H1 (cell line): ENCODE measurements around the gene IPO9. TPM values are rescaled to one million over a fixed set of nuclear protein-coding genes. Genes with fewer than 3 reads are reported as not detected.

Source experiments
- CTCF ChIA-PET: fragments of 300-600 bp; sonication (Branson Sonifier 250); formaldehyde crosslinking; loops from one replicate; lab custom pipeline; 2021; ENCODE audit not compliant: partially characterized antibody; lab: Charles Lee
- POLR2A ChIA-PET: fragments of 300-600 bp; sonication (Branson Sonifier 250); formaldehyde crosslinking; loops from one replicate; lab custom pipeline; 2021; ENCODE audit warnings: inconsistent platforms; ENCODE audit not compliant: partially characterized antibody; lab: Charles Lee
- DNase-seq, 2 experiments: peaks; one replicate each; pipeline versions ENCODE4 v3.0.0 to v3.0.0-alpha.2; 2010 to 2022; ENCODE audit warnings: low spot score in 2 of 2, low read depth in 1 of 2, mixed read lengths in 1 of 2
- FAIRE-seq: peaks from 2 replicates; lab custom pipeline; 2011; peaks lifted over from hg19 to GRCh38; lab: Jason Lieb, UNC
- H2AFZ ChIP-seq: 2 replicates; pipeline ENCODE4 v1.8.1; 2012; ENCODE audit warnings: low read length, inconsistent platforms
- H2AK5ac ChIP-seq: 2 replicates; pipeline ENCODE4 v1.6.1; 2013; ENCODE audit warnings: low read depth, low read length
- H2BK120ac ChIP-seq: replicated peaks from 2 replicates; pipeline ENCODE3; 2013; ENCODE audit warnings: low read depth, low read length, inconsistent platforms
- H2BK12ac ChIP-seq: 2 replicates; pipeline ENCODE4 v1.6.1; 2013; ENCODE audit warnings: low read depth, low read length
- H2BK15ac ChIP-seq: 2 replicates; pipeline ENCODE4 v1.6.1; 2013; ENCODE audit warnings: low read length
- H2BK20ac ChIP-seq: 2 replicates; pipeline ENCODE4 v1.6.1; 2013; ENCODE audit warnings: low read length
- H2BK5ac ChIP-seq: 2 replicates; pipeline ENCODE4 v1.6.1; 2013; ENCODE audit warnings: low read depth, low read length
- H3K14ac ChIP-seq: 2 replicates; pipeline ENCODE4 v1.6.1; 2013; ENCODE audit warnings: inconsistent platforms; ENCODE audit not compliant: insufficient read length
- H3K18ac ChIP-seq: 2 replicates; pipeline ENCODE4 v1.6.1; 2013; ENCODE audit warnings: low read length; ENCODE audit errors: extremely low read depth
- H3K23ac ChIP-seq: 2 replicates; pipeline ENCODE4 v1.6.1; 2013; ENCODE audit warnings: inconsistent platforms; ENCODE audit not compliant: insufficient read length
- H3K23me2 ChIP-seq: 2 replicates; pipeline ENCODE4 v1.6.1; 2013; ENCODE audit warnings: low read depth, low read length
- H3K27ac ChIP-seq: 2 replicates; pipeline ENCODE4 v1.6.1; 2011; ENCODE audit warnings: low read depth, low read length, inconsistent platforms
- H3K27me3 ChIP-seq, 4 experiments: replicated peaks in 1 of 4; 1 replicate in 1 of 4; 2 replicates in 3 of 4; pipeline versions ENCODE4 v1.6.1 to v1.8.1; 2011 to 2013; ENCODE audit warnings: low read length in 3 of 4, mild to moderate bottlenecking in 3 of 4, inconsistent platforms in 2 of 4, mixed read lengths in 2 of 4, moderate library complexity in 1 of 4; ENCODE audit not compliant: control insufficient read depth in 3 of 4, insufficient read depth in 3 of 4; ENCODE audit errors: extremely low read depth in 1 of 4
- H3K36me3 ChIP-seq, 4 experiments: 2 replicates each; pipeline versions ENCODE4 v1.6.1 to v1.8.1; 2011 to 2013; ENCODE audit warnings: mild to moderate bottlenecking in 4 of 4, low read length in 3 of 4, moderate library complexity in 2 of 4, control low read depth in 1 of 4, inconsistent platforms in 1 of 4; ENCODE audit not compliant: insufficient read depth in 4 of 4, control insufficient read depth in 2 of 4
- H3K4ac ChIP-seq: replicated peaks from 2 replicates; pipeline ENCODE3; 2013; ENCODE audit warnings: low read length, low read depth, mixed read lengths, inconsistent platforms; ENCODE audit not compliant: insufficient read length
- H3K4me1 ChIP-seq, 4 experiments: replicated peaks in 1 of 4; 1 replicate in 1 of 4; 2 replicates in 3 of 4; pipeline versions ENCODE4 v1.6.1 to v1.8.1; 2011 to 2013; ENCODE audit warnings: low read length in 3 of 4, inconsistent platforms in 2 of 4, mixed read lengths in 1 of 4; ENCODE audit not compliant: insufficient read depth in 4 of 4, control insufficient read depth in 3 of 4
- H3K4me2 ChIP-seq, 2 experiments: 2 replicates each; pipeline versions ENCODE4 v1.6.1 to v1.8.1; 2011 to 2013; ENCODE audit warnings: low read depth in 2 of 2, low read length in 2 of 2, control low read depth in 1 of 2, inconsistent platforms in 1 of 2, mild to moderate bottlenecking in 1 of 2; ENCODE audit not compliant: insufficient read depth in 1 of 2
- H3K4me3 ChIP-seq, 4 experiments: fragments of 200-600, 300-600 bp in 1 of 4; sonication (generic), shearing (Covaris generic), sonication (Bioruptor Twin) in 1 of 4; 2 replicates each; pipeline versions ENCODE4 v1.5.1 to v1.8.1; 2011 to 2016; ENCODE audit warnings: low read length in 4 of 4, low read depth in 3 of 4, control low read depth in 2 of 4, inconsistent platforms in 2 of 4, mild to moderate bottlenecking in 2 of 4, mixed read lengths in 1 of 4, moderate library complexity in 1 of 4; ENCODE audit not compliant: insufficient read depth in 2 of 4; ENCODE audit errors: extremely low read depth in 1 of 4
- H3K56ac ChIP-seq: replicated peaks from 2 replicates; pipeline ENCODE3; 2013; ENCODE audit warnings: low read depth, mild to moderate bottlenecking, mixed read lengths, low read length, inconsistent platforms; ENCODE audit not compliant: insufficient read length
- H3K79me1 ChIP-seq: 2 replicates; pipeline ENCODE4 v1.6.1; 2013; ENCODE audit warnings: low read depth, low read length, control low read depth
- H3K79me2 ChIP-seq, 2 experiments: 2 replicates each; pipeline versions ENCODE4 v1.6.1 to v1.8.1; 2012 to 2013; ENCODE audit warnings: low read length in 2 of 2, mild to moderate bottlenecking in 2 of 2, inconsistent platforms in 1 of 2; ENCODE audit not compliant: insufficient read depth in 2 of 2, control insufficient read depth in 1 of 2
- H3K9ac ChIP-seq, 4 experiments: replicated peaks in 1 of 4; 1 replicate in 1 of 4; 2 replicates in 3 of 4; pipeline versions ENCODE4 v1.6.1 to v1.8.1; 2011 to 2013; ENCODE audit warnings: low read depth in 3 of 4, low read length in 3 of 4, control low read depth in 2 of 4, mild to moderate bottlenecking in 2 of 4, moderate library complexity in 2 of 4, inconsistent platforms in 1 of 4; ENCODE audit errors: extremely low read depth in 1 of 4
- H3K9me3 ChIP-seq, 2 experiments: 2 replicates each; pipeline versions ENCODE4 v1.6.1 to v1.8.1; 2012 to 2013; ENCODE audit warnings: mild to moderate bottlenecking in 2 of 2, moderate library complexity in 2 of 2, control low read depth in 1 of 2, inconsistent platforms in 1 of 2, low read depth in 1 of 2, low read length in 1 of 2, mixed read lengths in 1 of 2; ENCODE audit not compliant: insufficient read depth in 2 of 2
- H4K20me1 ChIP-seq, 2 experiments: replicated peaks in 1 of 2; 2 replicates each; pipeline versions ENCODE3 to v1.8.1; 2011 to 2013; ENCODE audit warnings: inconsistent platforms in 2 of 2, low read length in 2 of 2, mild to moderate bottlenecking in 1 of 2; ENCODE audit not compliant: insufficient read depth in 2 of 2, control insufficient read depth in 1 of 2
- H4K5ac ChIP-seq: 2 replicates; pipeline ENCODE4 v1.6.1; 2013; ENCODE audit warnings: low read length, low read depth, mixed read lengths, inconsistent platforms; ENCODE audit not compliant: insufficient read length
- H4K8ac ChIP-seq: 2 replicates; pipeline ENCODE4 v1.8.0; 2013; ENCODE audit warnings: mild to moderate bottlenecking, moderate library complexity, low read length, inconsistent platforms; ENCODE audit not compliant: insufficient read depth; ENCODE audit errors: extremely low read depth
- H4K91ac ChIP-seq: replicated peaks from 2 replicates; pipeline ENCODE3; 2013; ENCODE audit warnings: low read length, mixed read lengths, inconsistent platforms; ENCODE audit not compliant: insufficient read length
- CHD2 ChIP-seq: IDR thresholded peaks from 2 replicates; pipeline ENCODE4 v1.6.1; 2012; ENCODE audit warnings: low read length, improper control_type of control experiment
- CREB1 ChIP-seq: IDR thresholded peaks from 2 replicates; pipeline ENCODE4 v1.6.1; 2012; ENCODE audit warnings: inconsistent platforms
- CTBP2 ChIP-seq: IDR thresholded peaks from 2 replicates; pipeline ENCODE4 v1.7.0; 2011; ENCODE audit warnings: borderline replicate concordance, mild to moderate bottlenecking, moderate library complexity, mixed read lengths, low read length; ENCODE audit not compliant: insufficient read depth, insufficient read length
- EZH2 ChIP-seq: fragments of 200-600 bp; sonication (generic); IDR thresholded peaks from 2 replicates; pipeline ENCODE4 v1.7.1; 2012; ENCODE audit warnings: low read depth, mild to moderate bottlenecking, moderate library complexity, low read length, inconsistent platforms; ENCODE audit not compliant: severe bottlenecking
- HDAC2 ChIP-seq, 2 experiments: fragments of 300-600 bp in 1 of 2; sonication (generic) in 1 of 2; IDR thresholded peaks; 2 replicates each; pipeline ENCODE4 v1.6.1; 2011 to 2012; ENCODE audit warnings: low read depth in 2 of 2, low read length in 2 of 2, mild to moderate bottlenecking in 2 of 2, moderate library complexity in 2 of 2, borderline replicate concordance in 1 of 2, inconsistent platforms in 1 of 2
- JUN ChIP-seq: IDR thresholded peaks from 2 replicates; pipeline ENCODE4 v1.6.1; 2011; ENCODE audit warnings: low read depth, mild to moderate bottlenecking, improper control_type of control experiment, low read length
- KDM1A ChIP-seq: fragments of 200-600, 300-600 bp; sonication (generic); IDR thresholded peaks from 2 replicates; pipeline ENCODE4 v1.7.1; 2016; ENCODE audit warnings: mild to moderate bottlenecking, low read length, borderline replicate concordance
- MAFK ChIP-seq: IDR thresholded peaks from 2 replicates; pipeline ENCODE4 v1.6.1; 2012; ENCODE audit warnings: low read depth, mild to moderate bottlenecking, improper control_type of control experiment, low read length
- RBBP5 ChIP-seq: IDR thresholded peaks from 2 replicates; pipeline ENCODE4 v1.7.1; 2012; ENCODE audit warnings: low read depth, mild to moderate bottlenecking, inconsistent platforms, low read length, moderate library complexity, borderline replicate concordance
- RFX5 ChIP-seq: IDR thresholded peaks from 2 replicates; pipeline ENCODE4 v1.6.1; 2011; ENCODE audit warnings: low read depth, low read length, improper control_type of control experiment, borderline replicate concordance
- SIRT6 ChIP-seq: IDR thresholded peaks from one replicate; pipeline ENCODE4 v1.7.1; 2012; ENCODE audit warnings: low read length, inconsistent platforms
- SP1 ChIP-seq: IDR thresholded peaks from 2 replicates; pipeline ENCODE4 v1.6.1; 2011; ENCODE audit warnings: low read depth, low read length
- WGBS, 2 experiments: shearing (Covaris generic) in 1 of 2; methylation state at CpG; one replicate each; pipeline versions ENCODE4 v1.1.6 to v1.1.7; 2013 to 2015; ENCODE audit warnings: low lambda C conversion rate in 2 of 2, mixed read lengths in 2 of 2, inconsistent platforms in 1 of 2, low coverage in 1 of 2, missing lambda C conversion rate in 1 of 2; ENCODE audit not compliant: insufficient replicate concordance in 2 of 2, insufficient coverage in 1 of 2, insufficient read length in 1 of 2; ENCODE audit errors: extremely low coverage in 1 of 2, missing lambda C conversion rate in 1 of 2; 5-methylcytosine and 5-hydroxymethylcytosine counted together
- polyA plus RNA-seq, 7 experiments: library from polyadenylated mRNA; depleted of rRNA in 3 of 7; stranded (reverse) in 5 of 7; unstranded in 2 of 7; fragments of >200 nt in 5 of 7; fragments of 200-250 nt in 2 of 7; gene quantifications; 1 replicate in 5 of 7; 2 replicates in 1 of 7; 4 replicates in 1 of 7; pipeline versions ENCODE4 v1.2.1 to v1.2.3, GENCODE V29; 2011 to 2013; ENCODE audit warnings: missing spikeins in 2 of 7, mixed read lengths in 2 of 7
- total RNA-seq: library from RNA; stranded (reverse); fragmentation: NEBNext Ultra II Directional; extraction: Animal tissue kit (Norgen Biotek cat#: 25700); gene quantifications from 2 replicates; pipeline ENCODE4 v1.2.1, GENCODE V29; 2021
- TF ChIP-seq, protein P1 (sequence below): IDR thresholded peaks from 2 replicates; pipeline ENCODE4 v1.6.1; 2011; ENCODE audit warnings: low read length, improper control_type of control experiment

IPO9 gene
- total and polyA plus RNA-seq, 2 of the 8 experiments (the other 6 are each of a cell fraction or from before 2014, with no cell fraction given) = 61.0 to 122 TPM

DNA sequence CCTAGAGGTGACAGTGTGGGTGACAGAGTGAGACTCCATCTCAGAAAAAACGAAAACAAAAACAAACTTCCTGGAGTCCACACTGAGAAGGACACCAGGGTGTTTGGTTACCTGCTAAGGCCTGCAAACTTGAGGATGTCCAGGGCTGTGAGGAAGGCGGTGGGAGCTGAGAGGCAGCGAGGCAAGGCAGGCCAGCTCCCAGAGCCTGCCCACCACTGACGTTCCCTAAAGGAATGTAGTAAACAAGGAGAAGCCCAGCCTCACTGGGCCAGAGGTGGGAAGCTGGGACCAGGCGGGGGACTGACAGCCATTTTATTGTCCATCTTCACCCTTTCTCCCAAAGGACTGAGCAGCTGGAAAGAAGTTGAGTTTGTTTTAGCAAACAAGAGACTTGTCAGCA, 83.9 kb downstream of the IPO9 start:
- Histone ChIP-seq H2BK5ac (no peak overlapping the region), H3K79me1 (no peaks in the 10 kb centered on the region), H3K23ac (no peak overlapping the region), H2AK5ac (no peak overlapping the region), H2BK12ac (no peak overlapping the region), H3K14ac (no peak overlapping the region), H3K9ac (no peak overlapping the region), H3K79me2 (no peaks in the 10 kb centered on the region), H3K4ac (no peak overlapping the region), H3K27ac (no peak overlapping the region), H4K8ac (no peak overlapping the region; the same call in 1 of the 2 replicates), H3K23me2 (no peaks in the 10 kb centered on the region), H4K91ac (no peak overlapping the region), H3K27me3 (no peaks in the 10 kb centered on the region; a peak in 1 of 7 replicates), H3K4me1 (peaks cover 0 to 4% (median 1%) of the 10 kb centered on the region in 4 experiments; a peak in 5 of 7 replicates), H2BK20ac (0 out of 2 replicates have a peak overlapping the region, but pooled peaks have one; percentile 18), H3K18ac (no peak overlapping the region), H3K9me3 (no peaks in the 10 kb centered on the region), H2BK15ac (peak overlapping the region; percentile 46; the same call in 1 of the 2 replicates), H2BK120ac (no peak overlapping the region), H3K56ac (no peak overlapping the region), H3K4me3 (no peak overlapping the region), H4K5ac (no peak overlapping the region), H3K4me2 (no peak overlapping the region), H3K36me3 (no peaks in the 10 kb centered on the region), H2AFZ (no peak overlapping the region), H4K20me1 (no peaks in the 10 kb centered on the region)
- POLR2A ChIA-PET = interaction anchor here (0.9 to 1.3 kb wide), 3 partner anchors 26 to 32 kb away, joined by 3 read pairs; no protein-coding TSS in a partner anchor
- DNase-seq = no peak
- 88% methylated on average over 5 of the region's 5 CpGs; no CpG with 5 or more reads in 1 of the 2 experiments for WGBS, 2 experiments
- FAIRE-seq = no peak
- CTCF ChIA-PET = interaction anchor here (0.7 to 12.4 kb wide), 8 partner anchors 10 to 164 kb away, joined by 3 to 147 read pairs (median 6); no protein-coding TSS in a partner anchor
- TF ChIP-seq MAFK (no peak), EZH2 (no peak), CHD2 (no peak), KDM1A (no peak), RBBP5 (no peak), RFX5 (no peak), SIRT6 (no peak), JUN (no peak), CREB1 (no peak), SP1 (no peak), CTBP2 (no peak), HDAC2 (IDR thresholded peaks at IDR 0.05; ENCODE audit: borderline replicate concordance in 1 of 2, low read depth in 2 of 2, low read length in 2 of 2) (no peak)
- TF ChIP-seq, protein P1, sequence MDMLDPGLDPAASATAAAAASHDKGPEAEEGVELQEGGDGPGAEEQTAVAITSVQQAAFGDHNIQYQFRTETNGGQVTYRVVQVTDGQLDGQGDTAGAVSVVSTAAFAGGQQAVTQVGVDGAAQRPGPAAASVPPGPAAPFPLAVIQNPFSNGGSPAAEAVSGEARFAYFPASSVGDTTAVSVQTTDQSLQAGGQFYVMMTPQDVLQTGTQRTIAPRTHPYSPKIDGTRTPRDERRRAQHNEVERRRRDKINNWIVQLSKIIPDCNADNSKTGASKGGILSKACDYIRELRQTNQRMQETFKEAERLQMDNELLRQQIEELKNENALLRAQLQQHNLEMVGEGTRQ = no peak
